SK-N-SH (cell line): ENCODE results near the gene NUP58. TPM values are rescaled to one million over a fixed set of nuclear protein-coding genes. Genes with fewer than 3 reads are reported as not detected.
A peak's percentile ranks its signal among the peaks of the same experiment; 100 is the strongest.

ENCODE experiments used
- CTCF ChIA-PET: fragments of 300-600, 350-600 bp; formaldehyde crosslinking; extraction: SDS; loops from one replicate; lab custom pipeline; 2021; lab: Yijun Ruan, JAX
- POLR2A ChIA-PET: fragments of 350-600 bp; sonication (Branson Sonifier 250); formaldehyde crosslinking; extraction: SDS; loops from one replicate; lab custom pipeline; 2020; ENCODE audit warnings: antibody characterized with exemption, inconsistent platforms; lab: Yijun Ruan, JAX
- DNase-seq: peaks from one replicate; pipeline ENCODE4 v3.0.0; 2012
- H2AFZ ChIP-seq: fragments of 200-600 bp; sonication (generic); 2 replicates; pipeline ENCODE4 v1.8.1; 2016; ENCODE audit warnings: antibody characterized with exemption, mild to moderate bottlenecking, low read depth
- H3F3A ChIP-seq: fragments of 200-600 bp; sonication (generic); replicated peaks from 2 replicates; pipeline ENCODE3; 2016; ENCODE audit warnings: antibody characterized with exemption, mild to moderate bottlenecking; ENCODE audit not compliant: insufficient read depth
- H3K27ac ChIP-seq, 2 experiments: fragments of 200-500 bp in 1 of 2; fragments of 200-600 bp in 1 of 2; sonication (Bioruptor generic) in 1 of 2; sonication (generic), shearing (Covaris generic) in 1 of 2; 2 replicates each; pipeline versions ENCODE4 v1.5.1 to v1.6.1; 2014 to 2016; ENCODE audit warnings: low read depth in 2 of 2, inconsistent platforms in 1 of 2, low read length in 1 of 2, mild to moderate bottlenecking in 1 of 2, mixed read lengths in 1 of 2
- H3K27me3 ChIP-seq: fragments of 200-600 bp; sonication (generic), shearing (Covaris generic); 2 replicates; pipeline ENCODE4 v1.6.1; 2016; ENCODE audit warnings: mixed run types; ENCODE audit not compliant: insufficient read depth
- H3K36me3 ChIP-seq, 2 experiments: fragments of 200-500 bp in 1 of 2; fragments of 200-600 bp in 1 of 2; sonication (Bioruptor generic) in 1 of 2; sonication (generic) in 1 of 2; replicated peaks in 1 of 2; 2 replicates each; pipeline versions ENCODE3 to v1.5.1; 2014 to 2016; ENCODE audit warnings: low read length in 1 of 2, mild to moderate bottlenecking in 1 of 2; ENCODE audit not compliant: insufficient read depth in 2 of 2, control insufficient read depth in 1 of 2
- H3K4me1 ChIP-seq, 2 experiments: fragments of 200-500 bp in 1 of 2; fragments of 200-600 bp in 1 of 2; sonication (Bioruptor generic) in 1 of 2; sonication (generic), shearing (Covaris generic) in 1 of 2; 2 replicates each; pipeline versions ENCODE4 v1.5.1 to v1.6.1; 2014 to 2016; ENCODE audit warnings: low read depth in 1 of 2, low read length in 1 of 2, mixed run types in 1 of 2; ENCODE audit not compliant: insufficient read depth in 2 of 2, control insufficient read depth in 1 of 2
- H3K4me2 ChIP-seq: fragments of 200-600 bp; sonication (generic), shearing (Covaris generic); 2 replicates; pipeline ENCODE4 v1.6.1; 2017; ENCODE audit warnings: mixed run types
- H3K4me3 ChIP-seq, 2 experiments: fragments of 200-500 bp in 1 of 2; fragments of 200-600 bp in 1 of 2; sonication (Bioruptor generic) in 1 of 2; sonication (generic), shearing (Covaris generic) in 1 of 2; 2 replicates each; pipeline versions ENCODE4 v1.5.1 to v1.8.1; 2014 to 2016; ENCODE audit warnings: low read depth in 2 of 2, inconsistent platforms in 1 of 2, low read length in 1 of 2, mild to moderate bottlenecking in 1 of 2, mixed read lengths in 1 of 2, moderate library complexity in 1 of 2
- H3K79me2 ChIP-seq: fragments of 200-600 bp; sonication (generic); 2 replicates; pipeline ENCODE4 v1.8.1; 2017; ENCODE audit warnings: mild to moderate bottlenecking; ENCODE audit not compliant: insufficient read depth
- H3K9ac ChIP-seq: fragments of 200-600 bp; sonication (generic); 2 replicates; pipeline ENCODE4 v1.6.1; 2017; ENCODE audit warnings: mixed run types
- H3K9me2 ChIP-seq: fragments of 200-600 bp; sonication (generic); 2 replicates; pipeline ENCODE4 v1.6.1; 2017; ENCODE audit warnings: mixed run types
- H3K9me3 ChIP-seq: fragments of 200-600 bp; sonication (generic); 2 replicates; pipeline ENCODE4 v1.6.1; 2017; ENCODE audit warnings: mixed run types, mild to moderate bottlenecking, moderate library complexity
- H4K20me1 ChIP-seq: fragments of 200-600 bp; sonication (generic); 2 replicates; pipeline ENCODE4 v1.6.1; 2017; ENCODE audit warnings: mild to moderate bottlenecking, mixed run types; ENCODE audit not compliant: insufficient read depth
- CHD2 ChIP-seq: fragments of 150-350 bp; IDR thresholded peaks from 2 replicates; pipeline ENCODE4 v1.6.1; 2018; ENCODE audit warnings: low read length; ENCODE audit not compliant: partially characterized antibody
- ELF1 ChIP-seq: IDR thresholded peaks from 2 replicates; pipeline ENCODE4 v1.4.0; 2012
- EP300 ChIP-seq, 2 experiments: IDR thresholded peaks; 2 replicates each; pipeline versions ENCODE4 v1.4.0 to v1.6.1; 2012; ENCODE audit warnings: borderline replicate concordance in 1 of 2, low read depth in 1 of 2, low read length in 1 of 2
- EZH2phosphoT487 ChIP-seq: fragments of 200-600 bp; sonication (generic); IDR thresholded peaks from 2 replicates; pipeline ENCODE4 v1.6.1; 2017; ENCODE audit warnings: low read depth, mixed run types, mild to moderate bottlenecking, antibody characterized with exemption, moderate library complexity, borderline replicate concordance
- FOXJ3 ChIP-seq: sonication (generic); formaldehyde crosslinking; IDR thresholded peaks from 2 replicates; pipeline ENCODE4 v1.5.1; 2020; ENCODE audit warnings: mild to moderate bottlenecking, missing genetic modification reagents
- MXI1 ChIP-seq: IDR thresholded peaks from 2 replicates; pipeline ENCODE4 v1.6.1; 2012; ENCODE audit warnings: mild to moderate bottlenecking, low read depth, low read length, improper control_type of control experiment
- NFIC ChIP-seq: IDR thresholded peaks from 2 replicates; pipeline ENCODE4 v1.4.0; 2012; ENCODE audit warnings: borderline replicate concordance
- POLR2AphosphoS5 ChIP-seq: IDR thresholded peaks from 2 replicates; pipeline ENCODE4 v1.6.1; 2012; ENCODE audit warnings: low read depth, low read length
- RCOR1 ChIP-seq: fragments of 150-350 bp; IDR thresholded peaks from 2 replicates; pipeline ENCODE4 v1.6.1; 2017; ENCODE audit warnings: antibody characterized with exemption, low read length
- SMC3 ChIP-seq: IDR thresholded peaks from 2 replicates; pipeline ENCODE4 v1.6.1; 2012; ENCODE audit warnings: low read depth, low read length, improper control_type of control experiment
- TAF1 ChIP-seq: IDR thresholded peaks from 2 replicates; pipeline ENCODE4 v1.6.1; 2012; ENCODE audit warnings: low read depth, mild to moderate bottlenecking, low read length, moderate library complexity, borderline replicate concordance
- YY1 ChIP-seq: IDR thresholded peaks from 2 replicates; pipeline ENCODE4 v1.4.0; 2012; ENCODE audit warnings: low read depth, mild to moderate bottlenecking
- WGBS: methylation state at CpG from one replicate; pipeline ENCODE4 v1.1.6; 2017; ENCODE audit warnings: low lambda C conversion rate; 5-methylcytosine and 5-hydroxymethylcytosine counted together
- polyA plus RNA-seq, 3 experiments: library from polyadenylated mRNA; depleted of rRNA; stranded (reverse); fragments of >200 nt; gene quantifications; 2 replicates each; pipeline ENCODE4 v1.2.3, GENCODE V29; 2012
- TF ChIP-seq, protein P1 (sequence below): fragments of 150-350 bp; IDR thresholded peaks from 2 replicates; pipeline ENCODE4 v1.6.1; 2017; ENCODE audit warnings: antibody characterized with exemption, low read length, low read depth, borderline replicate concordance

The NUP58 gene
- polyA plus RNA-seq, 1 of the 3 experiments (the other 2 are of a cell fraction), result 18.1 TPM

DNA sequence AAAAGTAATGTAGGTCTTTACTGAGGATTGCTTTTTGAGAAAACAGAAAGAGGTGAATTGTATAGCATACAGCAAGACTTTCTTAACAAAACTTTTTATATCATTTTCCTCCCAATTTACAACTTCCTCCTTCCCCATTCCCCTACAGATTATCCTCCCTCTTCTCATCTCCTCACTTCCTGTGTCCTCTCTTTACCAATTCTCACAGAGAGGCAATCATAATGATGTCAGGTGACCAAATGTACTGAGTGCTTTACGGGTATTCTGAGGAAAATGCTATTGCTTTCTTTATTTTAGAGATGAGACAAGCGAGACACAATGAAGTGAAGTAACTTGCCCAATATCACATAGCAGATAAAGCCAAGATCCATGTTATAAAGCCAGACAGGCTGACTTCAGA, 12.5 kb upstream of the NUP58 start (continued):
- TF ChIP-seq, protein P1, sequence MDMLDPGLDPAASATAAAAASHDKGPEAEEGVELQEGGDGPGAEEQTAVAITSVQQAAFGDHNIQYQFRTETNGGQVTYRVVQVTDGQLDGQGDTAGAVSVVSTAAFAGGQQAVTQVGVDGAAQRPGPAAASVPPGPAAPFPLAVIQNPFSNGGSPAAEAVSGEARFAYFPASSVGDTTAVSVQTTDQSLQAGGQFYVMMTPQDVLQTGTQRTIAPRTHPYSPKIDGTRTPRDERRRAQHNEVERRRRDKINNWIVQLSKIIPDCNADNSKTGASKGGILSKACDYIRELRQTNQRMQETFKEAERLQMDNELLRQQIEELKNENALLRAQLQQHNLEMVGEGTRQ, result no peak
- TF ChIP-seq RCOR1, result no peak
- TF ChIP-seq POLR2AphosphoS5, result no peak
- TF ChIP-seq FOXJ3 (CRISPR knock-in tag), result no peak
- no peak for TF ChIP-seq CHD2

DNA sequence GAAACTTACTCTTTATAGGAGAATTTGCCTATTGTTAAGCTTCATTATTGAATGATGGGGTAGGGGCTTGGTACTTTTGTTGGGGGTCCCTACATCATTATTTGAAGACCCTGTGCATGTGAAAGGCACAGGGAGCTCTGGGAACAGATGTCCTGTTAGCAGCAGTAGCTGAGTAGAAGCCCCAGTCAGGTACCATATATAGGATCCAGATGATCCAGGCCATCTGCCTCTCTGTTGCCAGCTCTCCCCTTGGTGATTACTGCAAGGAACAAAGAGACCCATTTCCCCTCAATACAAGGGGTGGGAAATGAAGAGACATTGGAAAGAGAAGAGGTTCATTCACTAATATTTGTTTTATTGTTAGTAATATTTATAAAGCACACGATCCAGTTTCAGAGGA, 9.7 kb upstream of the NUP58 start:
- Histone ChIP-seq H3K9ac (no peak overlapping the region), H3F3A (peaks cover 4% of the 10 kb centered on the region), H3K4me3 (no peak overlapping the region), H3K36me3 (no peaks in the 10 kb centered on the region), H4K20me1 (no peaks in the 10 kb centered on the region), H3K27me3 (no peaks in the 10 kb centered on the region), H3K79me2 (peaks cover 6% of the 10 kb centered on the region; the same call in 1 of the 2 replicates), H3K27ac (no peak overlapping the region), H3K9me3 (no peaks in the 10 kb centered on the region), H3K4me2 (no peak overlapping the region), H3K4me1 (no peaks in the 10 kb centered on the region; a peak in 1 of 4 replicates), H2AFZ (no peak overlapping the region), H3K9me2 (no peaks in the 10 kb centered on the region)
- 79% methylated on average over 1 of the region's 1 CpG for WGBS
- CTCF ChIA-PET, result interaction anchor here (0.8 kb wide), 1 partner anchor 12 kb away, joined by 4 read pairs; no protein-coding TSS in a partner anchor
- no peak for DNase-seq
- POLR2A ChIA-PET, result no interaction called here
- TF ChIP-seq RCOR1, result no peak
- no peak for TF ChIP-seq EZH2phosphoT487
- TF ChIP-seq MXI1, result no peak
- TF ChIP-seq SMC3, result no peak
- TF ChIP-seq NFIC, result no peak
- TF ChIP-seq YY1, result no peak
- TF ChIP-seq POLR2AphosphoS5, result no peak
- TF ChIP-seq EP300 (IDR thresholded peaks at IDR 0.05; ENCODE audit: borderline replicate concordance in 1 of 2, low read depth in 1 of 2, low read length in 1 of 2), result no peak

DNA sequence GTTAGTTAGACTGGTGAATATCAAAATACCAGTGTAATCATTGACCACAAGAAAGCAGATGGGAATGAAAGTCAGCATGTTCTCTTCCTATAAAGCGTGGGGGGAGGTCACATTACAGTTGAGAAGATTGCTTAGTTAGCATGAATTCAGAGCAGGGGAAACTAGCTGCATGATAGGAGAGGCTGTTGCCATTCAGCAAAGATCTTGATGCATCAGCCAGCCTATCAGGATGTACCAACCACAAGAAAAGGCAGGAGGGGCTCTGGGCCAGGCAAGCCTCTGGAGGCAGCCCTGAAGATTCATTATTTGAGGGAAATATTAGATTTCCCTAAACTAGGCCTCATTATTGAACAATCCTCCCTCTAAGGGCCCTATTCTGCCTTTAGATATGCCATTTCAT, 9.1 kb upstream of the NUP58 start:
- H3K27me3 ChIP-seq, result no peaks in the 10 kb centered on the region
- H4K20me1 ChIP-seq, result no peaks in the 10 kb centered on the region
- H3K9me2 ChIP-seq, result no peaks in the 10 kb centered on the region
- 0 out of 2 replicates have a peak overlapping the region, but pooled peaks have one; percentile 17 for H2AFZ ChIP-seq
- H3F3A ChIP-seq, result no peaks in the 10 kb centered on the region
- DNase-seq, result peak; percentile 30
- H3K36me3 ChIP-seq, result no peaks in the 10 kb centered on the region
- no peak overlapping the region for H3K4me2 ChIP-seq
- CTCF ChIA-PET, result no interaction called here
- H3K27ac ChIP-seq, result no peak overlapping the region
- H3K4me3 ChIP-seq, result no peak overlapping the region
- H3K9ac ChIP-seq, result no peak overlapping the region
- H3K79me2 ChIP-seq, result peaks cover under 1% of the 10 kb centered on the region; the same call in 1 of the 2 replicates
- no peaks in the 10 kb centered on the region for H3K9me3 ChIP-seq
- no peak for TF ChIP-seq TAF1
- TF ChIP-seq FOXJ3 (CRISPR knock-in tag), result no peak
- TF ChIP-seq CHD2, result no peak
- no peak for TF ChIP-seq ELF1
- TF ChIP-seq, all 33 proteins: peak for 0
- no peaks in the 10 kb centered on the region; a peak in 1 of 4 replicates for H3K4me1 ChIP-seq
- WGBS, result 31% methylated on average over 1 of the region's 1 CpG
- POLR2A ChIA-PET, result no interaction called here
